HG02884 (cell line): ENCODE results near the gene RIC1.
A peak's percentile ranks its signal among the peaks of the same experiment; 100 is the strongest.
"Not testable (repeated sequence)": the region's sequence is repeated elsewhere in the genome, so short reads cannot be mapped to it uniquely, and the experiment has no call there.

Experiments used
- ATAC-seq: cut with Tn5 transposase; IDR thresholded peaks from one replicate; pipeline ENCODE4 v1.9.1; 2021; ENCODE audit warnings: mild to moderate bottlenecking, moderate library complexity; ENCODE audit not compliant: unreplicated experiment

RIC1 gene, protein sequence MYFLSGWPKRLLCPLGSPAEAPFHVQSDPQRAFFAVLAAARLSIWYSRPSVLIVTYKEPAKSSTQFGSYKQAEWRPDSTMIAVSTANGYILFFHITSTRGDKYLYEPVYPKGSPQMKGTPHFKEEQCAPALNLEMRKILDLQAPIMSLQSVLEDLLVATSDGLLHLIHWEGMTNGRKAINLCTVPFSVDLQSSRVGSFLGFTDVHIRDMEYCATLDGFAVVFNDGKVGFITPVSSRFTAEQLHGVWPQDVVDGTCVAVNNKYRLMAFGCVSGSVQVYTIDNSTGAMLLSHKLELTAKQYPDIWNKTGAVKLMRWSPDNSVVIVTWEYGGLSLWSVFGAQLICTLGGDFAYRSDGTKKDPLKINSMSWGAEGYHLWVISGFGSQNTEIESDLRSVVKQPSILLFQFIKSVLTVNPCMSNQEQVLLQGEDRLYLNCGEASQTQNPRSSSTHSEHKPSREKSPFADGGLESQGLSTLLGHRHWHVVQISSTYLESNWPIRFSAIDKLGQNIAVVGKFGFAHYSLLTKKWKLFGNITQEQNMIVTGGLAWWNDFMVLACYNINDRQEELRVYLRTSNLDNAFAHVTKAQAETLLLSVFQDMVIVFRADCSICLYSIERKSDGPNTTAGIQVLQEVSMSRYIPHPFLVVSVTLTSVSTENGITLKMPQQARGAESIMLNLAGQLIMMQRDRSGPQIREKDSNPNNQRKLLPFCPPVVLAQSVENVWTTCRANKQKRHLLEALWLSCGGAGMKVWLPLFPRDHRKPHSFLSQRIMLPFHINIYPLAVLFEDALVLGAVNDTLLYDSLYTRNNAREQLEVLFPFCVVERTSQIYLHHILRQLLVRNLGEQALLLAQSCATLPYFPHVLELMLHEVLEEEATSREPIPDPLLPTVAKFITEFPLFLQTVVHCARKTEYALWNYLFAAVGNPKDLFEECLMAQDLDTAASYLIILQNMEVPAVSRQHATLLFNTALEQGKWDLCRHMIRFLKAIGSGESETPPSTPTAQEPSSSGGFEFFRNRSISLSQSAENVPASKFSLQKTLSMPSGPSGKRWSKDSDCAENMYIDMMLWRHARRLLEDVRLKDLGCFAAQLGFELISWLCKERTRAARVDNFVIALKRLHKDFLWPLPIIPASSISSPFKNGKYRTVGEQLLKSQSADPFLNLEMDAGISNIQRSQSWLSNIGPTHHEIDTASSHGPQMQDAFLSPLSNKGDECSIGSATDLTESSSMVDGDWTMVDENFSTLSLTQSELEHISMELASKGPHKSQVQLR (N-terminal part only)

DNA sequence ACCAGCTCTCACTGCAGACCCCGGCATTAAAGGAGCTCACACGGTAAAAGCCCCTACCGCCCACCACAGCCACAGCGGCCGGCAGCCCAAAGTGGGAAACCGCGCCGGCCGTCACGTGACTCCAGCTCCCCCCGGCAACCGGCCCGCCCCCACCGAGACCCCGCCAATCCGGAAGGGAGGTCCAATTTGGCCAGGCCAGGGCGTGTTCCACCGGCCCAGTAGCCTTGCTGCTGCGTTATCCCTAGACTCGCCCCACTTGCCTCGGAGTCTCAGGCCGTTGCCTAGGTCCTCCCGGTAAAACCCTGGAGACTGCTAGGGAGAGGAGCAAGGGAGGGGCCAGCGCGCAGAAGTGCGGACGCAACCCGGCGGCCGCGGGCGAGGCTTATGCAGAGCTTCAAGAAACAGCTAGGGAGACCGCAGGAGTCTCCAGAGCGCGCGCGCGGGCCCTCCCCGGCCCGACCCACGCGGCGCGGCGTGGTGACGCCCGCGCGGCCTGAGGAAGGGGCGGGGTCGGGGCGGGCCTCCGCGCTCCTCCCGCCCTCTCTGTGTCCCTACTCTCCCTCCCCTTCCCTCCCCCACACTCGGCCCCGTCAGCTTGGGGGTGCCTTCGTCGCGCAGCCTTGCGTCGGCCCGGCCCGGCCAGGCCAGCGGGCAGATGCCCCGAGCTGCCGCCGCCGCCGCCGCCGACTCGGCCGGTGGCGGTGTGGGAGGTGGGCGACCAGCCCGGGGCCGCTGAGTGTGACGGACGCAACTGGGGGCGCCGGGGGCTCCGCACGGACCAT is at the start of gene RIC1:
Gene RIC1 (plus strand): TSS at position 578 of the 782 bp plus-strand sequence. CDS start 203 bp downstream, at position 781.
- ATAC-seq = peak; percentile 45

DNA sequence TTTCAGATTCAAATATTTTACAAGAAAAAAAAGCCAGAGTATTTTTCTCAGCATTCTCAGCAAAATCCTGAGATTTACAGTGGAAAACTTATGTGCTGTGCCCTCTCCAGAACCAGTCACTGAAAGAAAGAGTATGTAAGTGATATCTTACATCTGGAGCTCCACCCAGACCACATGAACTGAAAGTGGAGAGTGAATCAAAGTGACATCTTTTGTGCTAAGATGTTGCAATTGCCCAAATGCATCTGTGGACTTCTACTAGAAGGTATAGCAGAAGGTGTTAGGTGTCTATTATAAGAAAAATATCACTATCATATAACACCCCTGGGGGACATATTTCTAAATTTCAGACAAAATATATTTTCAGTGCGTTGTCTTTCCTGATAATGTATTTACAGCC is 49.0 kb upstream of the RIC1 start:
- no peak for ATAC-seq

DNA sequence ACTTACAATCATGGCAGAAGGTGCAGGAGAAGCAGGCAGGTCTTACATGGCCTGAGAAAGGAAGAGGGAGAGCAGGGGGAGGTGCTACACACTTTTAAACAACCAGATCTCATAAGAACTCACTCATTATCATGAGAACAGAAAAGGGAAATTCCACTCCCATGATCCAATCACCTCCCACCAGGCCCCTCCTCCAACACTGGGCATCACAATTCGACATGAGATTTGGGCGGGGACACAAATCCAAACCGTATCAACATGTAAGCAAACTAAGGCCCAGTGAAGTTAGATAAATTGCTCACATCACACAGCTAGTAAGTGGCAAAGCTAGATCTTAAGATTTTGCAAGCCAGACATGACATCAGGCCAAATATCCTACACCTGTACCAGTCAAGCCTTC is 48.3 kb upstream of the RIC1 start:
- ATAC-seq = no peak

DNA sequence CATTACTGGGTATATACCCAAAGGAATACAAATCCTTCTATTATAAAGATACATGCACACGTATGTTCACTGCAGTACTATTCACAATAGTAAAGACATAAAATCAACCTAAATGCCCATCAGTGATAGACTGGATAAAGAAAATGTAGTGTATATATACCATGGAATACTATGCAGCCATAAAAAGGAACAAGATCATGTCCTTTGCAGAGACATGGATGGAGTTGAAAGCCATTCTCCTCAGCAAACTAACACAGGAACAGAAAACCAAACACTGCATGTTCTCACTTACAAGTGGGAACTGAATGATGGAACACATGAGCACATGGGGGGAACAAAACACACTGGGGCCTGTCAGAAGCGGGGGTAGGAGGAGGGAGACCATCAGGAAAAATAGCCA is 47.2 kb upstream of the RIC1 start:
- not testable (repeated sequence) for ATAC-seq

DNA sequence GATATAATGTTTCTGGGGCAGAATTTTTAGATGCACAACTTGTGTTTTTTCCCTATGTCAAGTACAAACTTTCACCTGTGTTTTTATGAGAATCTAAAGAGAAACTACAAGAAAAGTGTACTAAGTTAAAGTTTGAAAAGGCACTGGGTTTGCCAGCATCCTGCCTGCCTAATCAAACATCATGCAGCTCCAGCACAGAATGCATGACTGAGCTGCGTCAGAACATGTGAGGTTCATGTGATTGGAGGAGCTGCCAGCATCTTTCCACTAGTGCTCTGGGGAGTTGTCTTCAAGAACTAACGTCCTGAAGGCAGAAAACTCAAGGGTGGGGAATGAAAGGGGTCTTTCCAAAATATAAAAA is 46.1 kb upstream of the RIC1 start:
- ATAC-seq = peak; percentile 37

DNA sequence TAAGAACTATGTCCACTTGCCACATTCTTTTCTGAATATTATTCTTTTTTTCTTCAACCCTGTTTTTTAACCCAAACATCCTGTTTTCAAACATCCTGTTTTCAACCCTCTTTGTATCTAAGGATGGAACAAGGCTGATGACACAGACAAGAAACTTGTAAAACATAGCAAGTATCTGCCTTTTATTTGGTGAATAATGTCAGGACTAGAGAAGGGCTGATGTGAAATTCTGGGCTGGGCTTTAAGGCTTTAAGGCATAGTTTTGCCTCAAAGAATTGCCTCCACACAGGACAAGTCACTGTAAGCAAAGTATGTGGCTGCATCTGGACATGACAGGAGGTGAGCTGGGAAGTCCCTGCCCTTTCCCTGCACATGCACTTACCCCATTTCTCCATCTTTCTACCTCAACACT is 42.5 kb upstream of the RIC1 start:
- ATAC-seq = no peak

DNA sequence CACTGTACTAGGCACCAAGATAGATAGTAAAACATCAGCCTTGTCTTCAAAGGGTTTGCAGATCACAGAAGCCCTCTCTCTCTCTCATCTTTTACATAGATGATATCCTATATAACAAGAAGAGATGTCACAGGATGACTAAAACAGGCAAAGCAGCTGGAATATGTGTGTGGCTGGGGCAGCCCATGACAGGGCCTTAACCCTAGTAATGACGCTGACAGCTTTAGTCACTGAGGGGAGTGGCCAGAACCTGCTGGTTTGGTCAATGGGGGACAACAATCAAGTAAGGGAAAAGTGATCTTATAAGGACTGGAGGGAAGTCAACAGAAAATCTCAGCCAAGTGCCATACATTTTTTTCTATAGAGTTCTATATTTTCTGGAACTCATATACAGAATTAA is 41.9 kb upstream of the RIC1 start:
- ATAC-seq = no peak

DNA sequence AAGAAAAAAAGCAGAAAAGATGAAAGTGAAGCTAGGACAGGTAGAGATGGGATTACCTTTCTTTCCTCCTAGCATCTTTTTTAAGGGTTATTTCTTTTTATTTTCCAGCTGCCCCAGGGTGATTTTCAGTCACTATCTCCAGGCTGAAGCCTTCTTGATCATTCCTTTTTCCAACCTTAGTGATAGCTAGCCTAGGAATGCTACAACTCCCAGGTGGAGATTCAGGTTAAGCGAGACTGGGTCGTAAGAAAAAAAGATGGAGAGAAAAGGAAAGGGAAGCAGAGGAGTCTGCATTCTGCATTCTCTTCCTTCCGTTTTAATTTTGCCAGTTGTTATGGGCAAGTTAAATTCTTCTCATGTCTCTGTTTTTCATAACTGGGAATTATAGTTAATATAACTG is 36.7 kb upstream of the RIC1 start:
- ATAC-seq = no peak

DNA sequence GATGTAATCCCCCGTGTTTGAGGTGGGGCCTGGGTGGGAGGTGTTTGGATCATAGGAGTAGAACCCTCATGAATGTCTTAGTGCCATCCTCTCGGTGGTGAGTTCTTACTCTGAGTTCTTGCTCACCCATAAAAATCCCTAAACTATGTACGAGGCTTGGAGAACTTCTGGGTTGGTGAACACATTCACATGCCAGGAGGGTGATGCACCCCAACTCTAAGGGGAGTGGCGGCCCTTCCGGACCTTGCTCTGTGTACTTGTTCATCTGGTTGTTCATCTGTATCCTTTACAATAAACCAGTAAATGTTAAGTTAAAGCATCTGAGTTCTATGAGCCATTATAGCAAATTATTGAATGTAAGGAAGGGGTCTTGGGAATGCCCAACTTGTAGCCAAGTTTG is 36.0 kb upstream of the RIC1 start:
- no peak for ATAC-seq

DNA sequence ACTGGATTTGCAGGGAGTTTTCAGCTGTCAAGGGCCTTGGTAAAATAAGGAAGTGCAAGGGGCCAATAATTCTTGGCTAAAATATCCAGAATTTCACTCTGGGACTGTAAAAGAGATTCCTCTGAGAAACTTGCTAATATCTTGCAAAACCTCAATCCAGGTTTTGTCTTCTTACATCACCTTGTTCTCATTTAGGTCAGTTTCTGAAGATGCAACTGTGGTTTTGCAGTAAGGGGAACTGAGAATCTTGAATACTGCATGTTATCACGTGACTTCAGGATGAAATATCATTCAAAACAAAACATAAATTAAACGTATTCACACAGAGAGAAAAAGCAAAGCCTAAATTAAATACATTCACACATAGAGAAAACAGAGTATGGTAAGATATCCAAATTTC is 35.0 kb upstream of the RIC1 start:
- ATAC-seq = peak; percentile 68

DNA sequence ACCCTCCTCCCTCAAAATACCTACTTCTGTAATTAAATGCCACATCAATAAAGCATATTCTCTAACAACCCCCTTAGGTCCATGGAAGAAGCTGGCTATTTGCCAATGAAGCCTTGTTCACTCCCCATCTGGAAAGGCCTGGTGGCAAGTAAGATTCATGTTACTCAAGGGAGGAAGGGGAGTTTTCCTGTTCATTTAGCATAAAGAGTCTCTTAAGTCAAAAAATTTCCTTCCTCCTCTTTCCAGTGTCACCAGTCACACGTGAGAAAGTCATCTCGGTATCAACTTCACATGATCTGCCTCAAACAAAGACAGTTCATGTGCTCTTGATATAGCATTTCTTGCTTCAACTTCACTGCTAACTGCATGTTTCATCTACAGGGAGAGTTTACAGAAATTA is 32.7 kb upstream of the RIC1 start:
- no peak for ATAC-seq

DNA sequence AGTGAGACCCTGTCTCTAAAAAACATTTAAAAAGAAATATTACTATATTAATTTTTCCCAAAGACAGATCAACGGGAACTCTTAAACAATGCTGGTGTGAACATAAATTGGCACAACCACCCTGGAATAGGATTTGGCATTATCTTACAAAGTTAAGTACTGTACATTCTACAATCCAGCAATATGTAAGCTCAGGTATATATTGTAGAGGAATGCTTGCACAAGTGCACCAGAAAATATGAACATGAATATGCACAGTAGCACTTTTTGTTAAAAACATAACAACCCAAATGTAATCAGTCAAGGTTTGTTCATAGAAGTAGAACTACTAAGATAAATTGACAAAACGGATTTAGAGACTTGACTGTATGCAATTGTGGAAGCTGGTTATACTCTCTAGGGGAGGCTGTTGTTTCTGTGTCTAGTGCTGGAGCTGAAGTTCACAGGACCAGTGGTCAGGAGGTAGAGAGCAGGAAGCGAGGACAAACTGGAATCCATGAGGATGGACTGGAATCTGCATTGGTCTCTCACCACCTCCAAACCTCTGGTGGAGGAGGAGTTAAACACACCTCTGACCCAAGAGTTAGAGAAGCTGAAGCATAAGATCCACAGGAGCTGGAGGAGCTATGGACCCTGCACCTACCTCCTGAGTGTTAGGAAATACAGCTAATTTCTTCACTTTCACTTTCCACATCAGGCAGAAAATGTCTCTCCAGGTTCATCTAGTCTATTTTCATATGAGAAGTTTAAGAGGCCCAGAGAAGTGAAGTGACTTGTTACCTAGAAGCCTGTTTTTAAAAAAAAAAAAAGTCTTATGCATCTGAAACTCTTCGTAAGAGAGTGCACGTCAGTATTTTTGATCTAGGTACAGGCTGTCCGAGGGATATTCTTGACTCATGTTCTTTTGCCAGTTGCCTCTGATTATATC is 20.3 kb upstream of the RIC1 start:
- peak; percentile 61 for ATAC-seq

DNA sequence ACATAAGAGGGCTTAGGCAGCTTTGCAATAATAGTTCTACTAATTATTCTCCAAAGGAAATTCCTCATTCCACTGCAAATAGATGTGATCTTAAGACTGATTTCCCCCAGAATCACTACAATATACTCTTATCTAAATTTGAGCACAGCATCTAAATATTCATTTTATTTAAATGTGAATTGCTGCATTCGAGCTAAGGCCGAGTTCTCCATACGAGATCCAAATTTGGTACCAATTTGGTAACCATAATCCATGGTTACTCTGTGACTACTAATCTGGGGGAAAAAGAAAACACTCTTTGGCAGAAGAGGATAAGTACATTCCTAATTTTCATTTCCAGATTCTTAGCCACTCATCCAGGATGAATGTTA is 19.7 kb upstream of the RIC1 start:
- ATAC-seq = no peak

DNA sequence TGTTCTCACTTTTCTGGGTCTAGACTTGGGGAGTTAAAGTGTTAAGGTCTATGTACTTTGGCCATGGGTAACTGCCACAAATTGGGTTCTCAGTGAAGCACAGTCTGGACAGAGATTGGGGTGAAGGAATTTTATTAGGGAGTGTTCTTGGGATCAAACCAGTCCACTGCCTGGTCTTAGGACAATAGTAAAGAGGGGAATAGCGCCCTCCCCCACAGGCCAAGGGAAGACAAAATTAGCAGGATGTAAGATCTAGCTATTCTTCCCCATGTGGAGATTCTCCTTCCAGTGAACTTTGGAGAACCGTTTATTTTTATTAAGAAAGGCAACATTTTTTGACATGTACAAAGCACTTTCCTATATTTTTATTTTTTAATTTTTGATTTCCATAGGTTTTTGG is 18.4 kb upstream of the RIC1 start:
- no peak for ATAC-seq

DNA sequence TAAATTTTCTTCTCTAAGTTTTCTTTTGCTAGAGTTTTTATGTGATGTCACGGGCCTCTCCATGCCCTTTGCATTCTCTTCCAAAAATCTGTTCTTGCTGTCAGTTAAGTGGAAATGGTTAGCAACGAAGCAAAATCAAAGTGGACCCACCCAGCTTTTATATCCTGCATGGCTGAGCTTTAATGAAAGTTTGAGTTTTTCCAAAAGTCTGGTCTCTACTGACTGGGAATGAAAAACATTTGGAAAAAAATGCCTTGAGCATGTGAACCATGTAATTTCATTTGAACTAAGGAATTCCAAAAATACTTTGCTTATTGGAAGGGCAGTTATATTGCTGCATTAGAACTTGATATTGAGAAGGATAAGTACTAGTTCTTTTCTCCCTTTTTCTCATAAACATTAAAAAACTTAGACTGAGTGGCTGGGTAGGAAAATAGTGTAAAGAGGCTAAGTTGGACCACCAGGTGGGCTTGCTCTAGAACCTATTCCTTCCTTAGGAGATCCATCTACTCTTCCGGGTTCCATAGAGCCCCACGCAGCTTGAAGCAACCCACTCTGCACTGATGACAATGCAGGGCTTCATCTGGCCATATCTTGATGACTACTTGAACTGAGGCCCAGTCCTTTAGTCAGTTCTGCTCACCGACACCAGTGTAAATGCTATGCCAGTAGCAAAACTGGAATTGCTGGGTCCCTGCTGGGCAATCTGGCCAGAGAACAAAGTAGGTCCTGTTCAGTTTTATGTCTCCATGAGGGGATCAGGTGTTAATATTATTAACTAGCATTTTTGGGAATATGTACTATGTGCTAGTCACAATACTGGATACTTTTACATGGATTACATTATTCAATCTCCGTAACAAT is 17.4 kb upstream of the RIC1 start:
- no peak for ATAC-seq

DNA sequence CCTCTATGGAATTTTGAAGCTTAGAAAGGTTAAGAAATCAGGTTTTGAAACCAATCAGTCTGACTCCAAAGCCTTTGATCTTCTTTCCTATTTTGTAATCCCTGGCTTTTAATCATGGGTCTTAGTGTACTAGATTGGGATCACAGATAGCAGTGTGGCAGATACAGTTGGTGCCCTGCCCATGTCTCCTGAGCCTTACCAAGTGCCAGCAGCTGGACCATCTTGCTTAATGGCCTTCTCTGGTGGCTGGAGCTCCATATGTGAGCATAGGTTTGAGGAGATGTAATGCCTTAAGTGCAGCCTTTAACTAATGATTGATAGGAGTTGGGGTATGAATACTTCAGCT is 16.7 kb upstream of the RIC1 start:
- ATAC-seq = no peak

DNA sequence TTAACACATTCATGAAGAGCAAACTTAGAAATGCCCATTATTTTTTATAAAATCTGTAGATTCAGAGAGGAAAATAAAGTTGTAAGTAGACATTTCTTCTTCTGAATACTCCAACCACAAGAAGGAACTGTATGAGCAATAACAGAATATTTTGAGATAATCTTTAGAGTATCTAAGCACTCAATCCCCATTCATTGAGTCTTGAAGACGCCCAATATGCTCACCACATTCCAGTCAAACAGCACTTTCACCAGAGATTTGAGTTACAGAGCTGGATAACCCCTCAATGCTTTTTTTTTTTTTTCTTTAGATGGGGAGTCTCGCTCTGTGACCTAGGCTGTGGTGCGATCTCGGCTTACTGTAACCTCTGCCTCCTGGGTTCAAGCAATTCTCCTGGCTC is 14.7 kb upstream of the RIC1 start:
- ATAC-seq = no peak

DNA sequence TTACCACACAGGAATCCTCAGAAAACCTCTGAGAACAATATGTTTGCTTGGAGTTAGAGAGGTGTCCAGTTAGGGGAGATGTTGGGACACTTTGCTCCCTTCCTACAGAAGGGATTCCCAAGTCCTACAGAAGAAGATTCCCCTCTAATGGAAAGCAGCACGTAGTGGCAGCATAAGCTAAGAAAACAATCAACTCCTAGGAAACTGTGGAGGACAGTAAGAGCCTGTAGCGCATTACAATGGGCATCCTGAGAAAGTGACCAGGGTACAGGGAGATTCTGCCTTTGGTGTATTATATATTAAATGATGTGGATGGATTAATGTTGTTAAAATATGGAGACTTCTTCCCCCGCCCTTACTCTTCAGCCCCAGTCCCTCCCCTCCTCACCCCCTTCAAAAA is 13.9 kb upstream of the RIC1 start:
- no peak for ATAC-seq

DNA sequence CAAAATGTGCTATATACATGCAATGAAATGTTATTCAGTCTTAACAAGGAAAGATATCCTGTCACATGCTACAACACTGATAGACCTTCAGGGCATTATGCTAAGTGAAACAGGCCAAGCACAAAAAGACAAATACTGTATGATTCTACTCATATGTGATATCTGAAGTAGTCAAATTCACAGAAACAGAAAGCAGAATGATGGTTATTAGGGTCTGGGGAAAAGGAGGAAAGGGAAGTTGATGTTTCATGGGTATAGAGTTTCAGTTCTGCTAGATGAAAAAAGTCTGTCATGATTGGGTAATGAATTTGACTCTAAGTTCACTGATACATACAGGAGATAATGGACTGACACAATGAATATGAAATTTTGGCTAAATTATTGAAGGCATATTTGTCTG is 11.2 kb upstream of the RIC1 start:
- peak; percentile 95 for ATAC-seq
